Esophagus muscularis mucosa (tissue), 3 donors: ENCODE measurements around the gene USP36.

ENCODE experiments used
- POLR2A ChIP-seq: fragments of 450-650 bp; IDR thresholded peaks from one replicate; pipeline ENCODE4 v1.6.1; 2017; ENCODE audit warnings: antibody characterized with exemption, moderate library complexity, mild to moderate bottlenecking, low read depth
- POLR2AphosphoS5 ChIP-seq, 2 donors: sonication (generic); formaldehyde crosslinking; IDR thresholded peaks; one replicate each; pipeline ENCODE4 v1.6.1; 2017; ENCODE audit warnings: antibody characterized with exemption in 2 of 2
- TF ChIP-seq, protein P1 (sequence below), 3 experiments: fragments of 200-600 bp in 2 of 3; fragments of 450-650 bp in 1 of 3; sonication (generic) in 2 of 3; IDR thresholded peaks; one replicate each; pipeline ENCODE4 v1.5.1; 2017 to 2019; ENCODE audit warnings: antibody characterized with exemption in 3 of 3, mild to moderate bottlenecking in 2 of 3, moderate library complexity in 1 of 3

DNA sequence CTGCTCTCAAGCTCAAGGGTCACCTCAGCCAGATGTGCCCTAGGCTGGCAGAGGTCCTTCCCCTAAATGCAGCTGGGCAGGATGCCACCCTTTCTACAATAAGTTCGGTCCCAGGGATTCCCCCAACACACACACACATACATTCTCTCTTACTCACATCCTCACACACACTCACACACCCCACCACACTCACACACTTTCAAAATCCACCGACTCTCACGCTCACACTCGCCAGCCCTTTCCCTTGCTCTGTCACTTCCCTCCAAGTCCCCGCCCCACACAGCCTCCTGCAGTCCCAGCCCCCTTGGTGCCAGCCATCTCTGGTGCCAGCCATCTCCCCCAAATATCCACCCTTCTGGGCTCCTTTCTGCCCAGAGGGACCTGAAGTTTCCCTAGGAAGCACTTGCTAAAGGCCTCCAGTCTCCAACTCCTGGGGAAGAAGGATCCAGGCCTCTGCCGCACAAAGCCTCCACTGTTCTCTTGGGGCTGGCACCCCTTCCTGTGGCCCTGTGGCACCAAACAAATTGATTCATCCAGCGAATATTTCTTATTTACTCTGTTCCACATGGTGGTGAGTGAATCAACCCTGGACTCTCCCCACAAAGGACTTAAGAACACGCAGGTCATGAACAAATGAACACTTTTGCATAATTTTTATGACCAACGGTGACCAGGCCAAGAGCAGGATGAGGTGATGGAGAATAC is 3.8 kb upstream of the USP36 start:
- TF ChIP-seq POLR2AphosphoS5 (IDR thresholded peaks at IDR 0.05) (no peak), POLR2A (no peak)
- TF ChIP-seq, protein P1, sequence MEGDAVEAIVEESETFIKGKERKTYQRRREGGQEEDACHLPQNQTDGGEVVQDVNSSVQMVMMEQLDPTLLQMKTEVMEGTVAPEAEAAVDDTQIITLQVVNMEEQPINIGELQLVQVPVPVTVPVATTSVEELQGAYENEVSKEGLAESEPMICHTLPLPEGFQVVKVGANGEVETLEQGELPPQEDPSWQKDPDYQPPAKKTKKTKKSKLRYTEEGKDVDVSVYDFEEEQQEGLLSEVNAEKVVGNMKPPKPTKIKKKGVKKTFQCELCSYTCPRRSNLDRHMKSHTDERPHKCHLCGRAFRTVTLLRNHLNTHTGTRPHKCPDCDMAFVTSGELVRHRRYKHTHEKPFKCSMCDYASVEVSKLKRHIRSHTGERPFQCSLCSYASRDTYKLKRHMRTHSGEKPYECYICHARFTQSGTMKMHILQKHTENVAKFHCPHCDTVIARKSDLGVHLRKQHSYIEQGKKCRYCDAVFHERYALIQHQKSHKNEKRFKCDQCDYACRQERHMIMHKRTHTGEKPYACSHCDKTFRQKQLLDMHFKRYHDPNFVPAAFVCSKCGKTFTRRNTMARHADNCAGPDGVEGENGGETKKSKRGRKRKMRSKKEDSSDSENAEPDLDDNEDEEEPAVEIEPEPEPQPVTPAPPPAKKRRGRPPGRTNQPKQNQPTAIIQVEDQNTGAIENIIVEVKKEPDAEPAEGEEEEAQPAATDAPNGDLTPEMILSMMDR (IDR thresholded peaks at IDR 0.05) = no peak
